Erythroblast (primary cell): Measurements from ENCODE around the gene CREB5.

Source experiments
- DNase-seq, 2 experiments: peaks; one replicate each; lab custom pipeline; 2025; lab: John Stamatoyannopoulos, UW
- GATA1 ChIP-seq: IDR thresholded peaks from 2 replicates; pipeline ENCODE4 v1.6.1; 2011; ENCODE audit warnings: low read depth, mild to moderate bottlenecking, control low read depth, low read length, moderate library complexity
- POLR2A ChIP-seq: IDR thresholded peaks from 2 replicates; pipeline ENCODE4 v1.6.1; 2011; ENCODE audit warnings: mild to moderate bottlenecking, low read length

CREB5 gene

GRCh38 chr7:28507525-28508282, 95.4 kb downstream of the CREB5 start:
- DNase-seq, result no peak
- TF ChIP-seq POLR2A, result no peak
- no peak for TF ChIP-seq GATA1

- DNase-seq, result no peak
Observed at GRCh38 chr7:28509251-28510025, 97.1 kb downstream of the CREB5 start.

GRCh38 chr7:28510026-28510369, 97.7 kb downstream of the CREB5 start:
- no peak for DNase-seq
- no peak for TF ChIP-seq POLR2A
- no peak for TF ChIP-seq GATA1

More at GRCh38 chr7:28509251-28510025, 97.1 kb downstream of the CREB5 start:
- TF ChIP-seq POLR2A (no peak), GATA1 (no peak)

GRCh38 chr7:28512668-28513440, 100.5 kb downstream of the CREB5 start:
- no peak for DNase-seq
- no peak for TF ChIP-seq POLR2A
- no peak for TF ChIP-seq GATA1

- TF ChIP-seq POLR2A (no peak), GATA1 (no peak)
Observed at GRCh38 chr7:28516390-28517172, 104.3 kb downstream of the CREB5 start.

GRCh38 chr7:28517206-28517605, 104.9 kb downstream of the CREB5 start:
- DNase-seq, result no peak
- TF ChIP-seq POLR2A (no peak), GATA1 (no peak)

More at GRCh38 chr7:28516390-28517172, 104.3 kb downstream of the CREB5 start:
- DNase-seq, result no peak

- no peak for TF ChIP-seq POLR2A
- no peak for TF ChIP-seq GATA1
- no peak for DNase-seq
Observed at GRCh38 chr7:28517606-28518005, 105.3 kb downstream of the CREB5 start.

- DNase-seq, result no peak
- TF ChIP-seq GATA1, result no peak
- no peak for TF ChIP-seq POLR2A
Observed at GRCh38 chr7:28520074-28521015, 108.0 kb downstream of the CREB5 start.

GRCh38 chr7:28524978-28525377, 112.7 kb downstream of the CREB5 start:
- no peak for DNase-seq
- no peak for TF ChIP-seq GATA1

GRCh38 chr7:28528899-28529298, 116.6 kb downstream of the CREB5 start:
- no peak for DNase-seq
- no peak for TF ChIP-seq GATA1
- no peak for TF ChIP-seq POLR2A

- DNase-seq, result no peak
- no peak for TF ChIP-seq POLR2A
- no peak for TF ChIP-seq GATA1
Observed at GRCh38 chr7:28529755-28530154, 117.4 kb downstream of the CREB5 start.

GRCh38 chr7:28530175-28530802, 118.0 kb downstream of the CREB5 start:
- DNase-seq, result no peak
- TF ChIP-seq GATA1 (no peak), POLR2A (no peak)
